Measurements from ENCODE around the gene ID3.

The ID3 gene

GRCh38 chr1:23526329-23527041, 32.8 kb downstream of the ID3 start:
- no peak for DNase-seq (ENCODE audit: low read depth in 2 of 2)

DNA sequence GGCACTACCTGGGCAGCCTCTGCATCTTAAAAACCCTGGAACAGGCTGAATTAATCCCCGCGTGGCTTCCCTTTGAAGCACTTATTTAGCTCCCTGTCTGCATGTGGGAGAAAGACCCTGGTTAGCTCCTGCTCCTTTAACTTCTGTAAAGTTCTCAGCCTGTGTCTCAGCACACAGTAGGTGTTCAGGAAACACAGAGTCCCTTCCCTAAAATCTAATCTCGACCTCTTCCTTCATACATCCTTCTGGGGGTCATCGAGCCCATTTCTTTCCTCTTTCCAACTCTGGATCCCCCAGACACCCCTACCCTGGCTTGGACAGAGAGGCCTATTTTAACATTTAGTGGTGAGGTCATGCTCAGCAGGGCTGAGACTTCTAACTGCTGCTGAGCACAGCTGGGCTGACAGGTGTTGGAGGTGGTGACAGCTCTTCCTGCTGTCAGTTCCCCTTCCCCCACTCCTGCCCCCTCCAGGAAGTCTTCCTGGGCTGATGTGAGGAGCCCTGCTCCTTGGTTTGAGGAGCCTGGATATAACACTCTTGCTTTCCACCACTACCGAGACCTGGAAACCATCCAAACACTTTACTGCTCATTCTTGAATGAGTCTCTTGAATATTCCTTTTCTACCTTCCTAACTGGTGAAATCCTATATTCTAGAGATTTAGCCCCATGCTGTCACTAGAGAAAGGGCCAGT, 33.6 kb downstream of the ID3 start:
- DNase-seq (ENCODE audit: low read depth in 2 of 2) = no peak

DNA sequence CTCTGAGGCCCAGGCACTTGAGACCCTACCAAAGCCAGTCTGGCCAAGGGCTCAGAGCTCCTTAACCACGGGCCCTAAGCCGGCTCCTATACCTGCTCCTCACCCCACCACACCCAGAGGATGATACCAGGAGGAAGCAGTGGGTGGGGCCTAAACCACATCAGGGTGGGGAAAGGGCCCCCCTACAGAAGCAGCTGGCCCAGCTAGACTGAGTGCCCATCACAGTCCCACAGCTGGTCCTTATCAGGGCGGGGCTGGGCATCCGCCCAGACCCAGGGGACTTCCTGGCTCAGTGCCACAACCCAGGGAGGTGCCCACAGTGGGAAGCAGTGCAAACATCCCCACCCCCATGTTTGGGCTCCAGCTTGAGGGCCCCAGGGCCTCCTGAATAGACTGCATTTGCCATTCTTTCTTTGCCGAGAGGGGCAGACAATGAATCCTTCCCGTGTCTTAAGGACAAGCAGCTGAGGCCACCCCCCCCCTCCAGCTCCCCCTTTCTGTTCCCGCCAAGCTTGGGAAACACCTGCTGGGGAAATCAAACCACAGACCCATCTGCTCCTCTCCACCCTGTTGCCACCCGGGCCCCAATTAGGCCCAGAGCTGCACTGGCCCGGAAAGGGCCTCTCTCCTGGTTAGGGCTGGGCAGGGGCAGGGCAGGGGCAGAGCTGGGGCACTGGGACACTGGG, 34.4 kb downstream of the ID3 start:
- no peak for DNase-seq (ENCODE audit: low read depth in 2 of 2)

DNA sequence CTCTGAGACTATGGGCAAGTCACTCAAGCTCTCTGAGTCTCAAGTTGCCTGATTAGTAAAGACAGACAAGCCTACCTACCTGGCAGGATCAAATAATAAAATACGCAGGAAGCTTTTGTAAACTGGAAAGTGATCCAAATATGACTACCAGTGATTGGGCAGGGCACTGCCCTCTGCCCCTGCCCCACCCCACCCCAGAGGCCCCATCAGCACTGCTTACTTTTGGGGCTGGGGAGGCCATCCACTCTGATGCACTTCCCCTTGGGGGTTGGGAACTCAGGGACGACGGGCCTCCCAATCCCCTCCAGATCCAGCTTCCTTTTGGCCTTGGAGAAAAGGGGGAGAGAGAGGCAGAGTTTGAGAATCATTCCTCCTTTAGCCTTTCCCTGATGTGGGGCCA, 35.1 kb downstream of the ID3 start:
- DNase-seq (ENCODE audit: low read depth in 2 of 2) = no peak

DNA sequence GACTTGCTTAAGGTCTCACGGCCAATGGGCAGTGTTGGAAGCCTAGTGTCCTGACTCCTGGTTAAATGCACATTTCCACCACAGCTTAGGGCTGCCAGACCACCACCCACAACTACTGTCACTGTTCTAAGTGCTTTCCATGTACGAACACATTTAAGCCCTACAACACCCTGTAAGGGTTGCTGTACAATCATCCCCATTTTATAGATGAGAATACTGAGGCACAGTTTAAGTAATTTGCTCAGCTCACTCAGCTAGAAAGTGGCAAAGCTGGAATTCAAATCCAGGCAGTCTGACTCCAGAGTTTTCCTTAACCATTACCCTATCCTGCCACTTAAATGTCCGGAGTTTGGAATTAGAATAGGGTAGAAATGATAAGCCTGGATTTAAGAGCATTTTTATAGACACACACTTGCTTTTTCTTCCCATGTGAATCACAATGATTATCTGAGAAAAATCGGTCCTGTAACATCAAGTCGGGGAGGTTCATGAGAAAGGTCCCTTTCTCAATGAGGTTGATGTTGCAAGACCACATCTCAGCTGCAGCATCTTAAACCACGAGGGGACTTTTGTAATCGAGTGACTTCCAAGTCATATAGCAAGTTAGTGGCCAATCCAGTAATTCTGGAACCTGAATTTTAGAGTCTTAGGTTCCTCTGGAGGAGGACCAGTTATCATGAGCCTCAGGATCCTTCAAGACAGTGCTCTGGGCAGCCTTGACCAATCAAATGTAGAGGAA, 36.9 kb downstream of the ID3 start:
- DNase-seq (ENCODE audit: low read depth in 2 of 2) = no peak

DNA sequence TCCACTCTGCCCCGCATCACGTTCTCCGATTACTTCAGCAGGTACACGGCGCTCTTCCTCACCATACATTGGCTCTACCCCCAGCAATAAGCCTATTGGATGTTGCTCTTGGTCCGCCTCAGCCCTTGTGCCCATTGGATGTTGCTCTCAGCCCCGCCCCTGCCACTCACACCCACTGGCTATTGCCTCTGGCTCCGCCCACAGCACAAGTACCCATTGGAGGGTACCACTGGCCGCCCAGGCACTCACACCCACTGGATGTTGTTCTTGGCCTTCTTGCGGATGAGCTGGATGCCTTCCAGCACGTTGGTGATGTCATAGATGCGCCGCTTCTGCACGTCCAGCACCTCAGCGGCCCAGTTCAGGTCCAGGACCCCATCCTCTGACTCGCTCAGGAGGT, 37.7 kb downstream of the ID3 start:
- DNase-seq (ENCODE audit: low read depth in 2 of 2) = no peak

GRCh38 chr1:23517581-23517980, 41.7 kb downstream of the ID3 start:
- DNase-seq (ENCODE audit: low read depth in 2 of 2) = no peak

DNA sequence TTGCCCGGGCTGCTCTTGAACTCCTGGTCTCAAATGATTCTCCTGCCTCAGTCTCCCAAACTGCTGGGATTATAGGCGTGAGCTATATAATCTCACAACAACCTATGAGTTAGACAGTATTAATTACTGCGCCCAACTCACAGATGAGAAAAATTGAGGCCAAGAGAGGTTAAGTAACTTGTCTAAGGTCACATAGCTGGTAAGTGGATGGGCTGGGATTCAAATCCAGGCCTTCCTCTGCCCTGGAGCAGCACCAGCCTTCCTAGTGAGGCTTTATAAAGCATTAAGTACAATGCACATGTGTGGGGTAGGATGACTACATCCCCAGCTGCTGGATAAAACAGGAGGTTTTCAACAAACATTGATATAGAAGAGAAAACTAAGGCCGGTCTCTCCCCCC, 43.4 kb downstream of the ID3 start:
- no peak for DNase-seq (ENCODE audit: low read depth in 2 of 2)

- DNase-seq (ENCODE audit: low read depth in 2 of 2) = no peak
Observed at GRCh38 chr1:23514111-23514679, 45.1 kb downstream of the ID3 start.

DNA sequence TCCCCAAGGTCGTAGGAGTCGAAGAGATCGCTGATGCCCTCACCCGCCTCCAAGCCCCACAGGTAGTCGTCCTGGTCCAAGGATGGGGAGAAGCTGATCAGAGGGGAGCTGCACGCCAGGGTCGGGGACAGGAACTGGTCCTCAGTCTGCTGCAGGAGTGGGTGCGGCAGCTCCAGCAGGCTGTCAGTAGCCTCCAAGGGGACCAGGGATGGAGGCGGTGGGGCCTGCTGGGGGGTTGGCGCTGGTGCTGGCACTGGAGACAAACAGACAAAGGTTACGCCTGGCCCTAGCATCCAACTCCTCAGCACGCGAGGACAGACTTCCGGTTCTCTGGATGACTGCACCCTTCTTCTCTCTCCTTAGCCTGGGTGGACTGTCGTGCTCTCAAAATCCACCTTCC, 49.4 kb downstream of the ID3 start:
- DNase-seq (ENCODE audit: low read depth in 2 of 2) = no peak
